Tibial nerve (tissue), 4 donors: ENCODE results near the gene TMEM97.

Experiments used
- EP300 ChIP-seq, 2 donors: sonication (generic); formaldehyde crosslinking; IDR thresholded peaks; one replicate each; pipeline ENCODE4 v1.6.1; 2017; ENCODE audit warnings: antibody characterized with exemption in 2 of 2, mild to moderate bottlenecking in 1 of 2
- POLR2A ChIP-seq, 2 donors: fragments of 450-650 bp; IDR thresholded peaks; one replicate each; pipeline ENCODE4 v1.6.1; 2017; ENCODE audit warnings: antibody characterized with exemption in 2 of 2, mild to moderate bottlenecking in 2 of 2, moderate library complexity in 2 of 2
- TF ChIP-seq, protein P1 (sequence below), 5 experiments: fragments of 200-600 bp in 3 of 5; fragments of 450-650 bp in 2 of 5; sonication (generic) in 3 of 5; IDR thresholded peaks; one replicate each; pipeline ENCODE4 v1.5.1; 2016 to 2019; ENCODE audit warnings: antibody characterized with exemption in 5 of 5, mild to moderate bottlenecking in 3 of 5, moderate library complexity in 2 of 5

DNA sequence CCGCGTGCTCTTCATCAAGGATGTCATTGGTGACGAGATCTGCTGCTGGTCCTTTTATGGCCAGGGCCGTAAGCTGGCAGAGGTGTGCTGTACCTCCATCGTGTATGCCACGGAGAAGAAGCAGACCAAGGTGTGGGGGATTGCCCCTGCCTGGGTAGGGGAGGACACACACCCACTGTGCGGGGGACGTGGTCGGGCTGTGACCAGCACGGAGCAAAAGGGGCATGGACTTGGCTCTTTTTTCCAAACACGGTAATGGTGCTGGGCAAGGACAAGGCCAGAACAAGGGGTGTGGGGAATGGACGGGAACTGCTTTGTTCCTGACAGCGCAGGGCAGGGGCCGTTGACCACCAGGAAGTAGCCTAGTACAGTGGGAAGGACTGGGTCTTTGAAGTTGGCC lies 23.3 kb downstream of the TMEM97 start:
- TF ChIP-seq, protein P1, sequence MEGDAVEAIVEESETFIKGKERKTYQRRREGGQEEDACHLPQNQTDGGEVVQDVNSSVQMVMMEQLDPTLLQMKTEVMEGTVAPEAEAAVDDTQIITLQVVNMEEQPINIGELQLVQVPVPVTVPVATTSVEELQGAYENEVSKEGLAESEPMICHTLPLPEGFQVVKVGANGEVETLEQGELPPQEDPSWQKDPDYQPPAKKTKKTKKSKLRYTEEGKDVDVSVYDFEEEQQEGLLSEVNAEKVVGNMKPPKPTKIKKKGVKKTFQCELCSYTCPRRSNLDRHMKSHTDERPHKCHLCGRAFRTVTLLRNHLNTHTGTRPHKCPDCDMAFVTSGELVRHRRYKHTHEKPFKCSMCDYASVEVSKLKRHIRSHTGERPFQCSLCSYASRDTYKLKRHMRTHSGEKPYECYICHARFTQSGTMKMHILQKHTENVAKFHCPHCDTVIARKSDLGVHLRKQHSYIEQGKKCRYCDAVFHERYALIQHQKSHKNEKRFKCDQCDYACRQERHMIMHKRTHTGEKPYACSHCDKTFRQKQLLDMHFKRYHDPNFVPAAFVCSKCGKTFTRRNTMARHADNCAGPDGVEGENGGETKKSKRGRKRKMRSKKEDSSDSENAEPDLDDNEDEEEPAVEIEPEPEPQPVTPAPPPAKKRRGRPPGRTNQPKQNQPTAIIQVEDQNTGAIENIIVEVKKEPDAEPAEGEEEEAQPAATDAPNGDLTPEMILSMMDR (IDR thresholded peaks at IDR 0.05), result no peak
- no peak for TF ChIP-seq POLR2A (IDR thresholded peaks at IDR 0.05)
- no peak for TF ChIP-seq EP300 (IDR thresholded peaks at IDR 0.05)
